T follicular helper cell (primary cell): ENCODE results near the gene RAB3C.
"Not testable (repeated sequence)": the region's sequence is repeated elsewhere in the genome, so short reads cannot be mapped to it uniquely, and the experiment has no call there.

Source experiments
- DNase-seq: peaks from one replicate; pipeline ENCODE4 v3.0.0-alpha.2; 2020; ENCODE audit warnings: low read depth

RAB3C gene

GRCh38 chr5:58675341-58675740 lies 92.5 kb downstream of the RAB3C start:
- no peak for DNase-seq

GRCh38 chr5:58677650-58678049 lies 94.8 kb downstream of the RAB3C start:
- DNase-seq = no peak

GRCh38 chr5:58680503-58680902 lies 97.6 kb downstream of the RAB3C start:
- DNase-seq = no peak

- DNase-seq = no peak
Observed at GRCh38 chr5:58681943-58682342, 99.1 kb downstream of the RAB3C start.

- no peak for DNase-seq
Observed at GRCh38 chr5:58683567-58683966, 100.7 kb downstream of the RAB3C start.

GRCh38 chr5:58687079-58687478 lies 104.2 kb downstream of the RAB3C start:
- DNase-seq = no peak

GRCh38 chr5:58687595-58687994 lies 104.7 kb downstream of the RAB3C start:
- DNase-seq = no peak

- not testable (repeated sequence) for DNase-seq
Observed at GRCh38 chr5:58699088-58699761, 116.3 kb downstream of the RAB3C start.

GRCh38 chr5:58699762-58700118 lies 116.9 kb downstream of the RAB3C start:
- no peak for DNase-seq

GRCh38 chr5:58703925-58704555 lies 121.2 kb downstream of the RAB3C start:
- no peak for DNase-seq

GRCh38 chr5:58706736-58707135 lies 123.9 kb downstream of the RAB3C start:
- DNase-seq = no peak

GRCh38 chr5:58708456-58708855 lies 125.6 kb downstream of the RAB3C start:
- DNase-seq = no peak

- not testable (repeated sequence) for DNase-seq
Observed at GRCh38 chr5:58710425-58710824, 127.5 kb downstream of the RAB3C start.

- no peak for DNase-seq
Observed at GRCh38 chr5:58710871-58711270, 128.0 kb downstream of the RAB3C start.

GRCh38 chr5:58711965-58712364 lies 129.1 kb downstream of the RAB3C start:
- DNase-seq = no peak

GRCh38 chr5:58714046-58714445 lies 131.2 kb downstream of the RAB3C start:
- no peak for DNase-seq

GRCh38 chr5:58715997-58716656 lies 133.3 kb downstream of the RAB3C start:
- no peak for DNase-seq

GRCh38 chr5:58716713-58717112 lies 133.8 kb downstream of the RAB3C start:
- no peak for DNase-seq

- DNase-seq = no peak
Observed at GRCh38 chr5:58717303-58718007, 134.6 kb downstream of the RAB3C start.

GRCh38 chr5:58718269-58718978 lies 135.5 kb downstream of the RAB3C start:
- DNase-seq = no peak

GRCh38 chr5:58722160-58722559 lies 139.3 kb downstream of the RAB3C start:
- no peak for DNase-seq

GRCh38 chr5:58724992-58725391 lies 142.1 kb downstream of the RAB3C start:
- no peak for DNase-seq
